Measurements from ENCODE around the gene AGBL5. TPM values are rescaled to one million over a fixed set of nuclear protein-coding genes. Genes with fewer than 3 reads are reported as not detected.

Gene AGBL5
- total RNA-seq, 1 experiment from 2014 or later = 55.4 TPM

DNA sequence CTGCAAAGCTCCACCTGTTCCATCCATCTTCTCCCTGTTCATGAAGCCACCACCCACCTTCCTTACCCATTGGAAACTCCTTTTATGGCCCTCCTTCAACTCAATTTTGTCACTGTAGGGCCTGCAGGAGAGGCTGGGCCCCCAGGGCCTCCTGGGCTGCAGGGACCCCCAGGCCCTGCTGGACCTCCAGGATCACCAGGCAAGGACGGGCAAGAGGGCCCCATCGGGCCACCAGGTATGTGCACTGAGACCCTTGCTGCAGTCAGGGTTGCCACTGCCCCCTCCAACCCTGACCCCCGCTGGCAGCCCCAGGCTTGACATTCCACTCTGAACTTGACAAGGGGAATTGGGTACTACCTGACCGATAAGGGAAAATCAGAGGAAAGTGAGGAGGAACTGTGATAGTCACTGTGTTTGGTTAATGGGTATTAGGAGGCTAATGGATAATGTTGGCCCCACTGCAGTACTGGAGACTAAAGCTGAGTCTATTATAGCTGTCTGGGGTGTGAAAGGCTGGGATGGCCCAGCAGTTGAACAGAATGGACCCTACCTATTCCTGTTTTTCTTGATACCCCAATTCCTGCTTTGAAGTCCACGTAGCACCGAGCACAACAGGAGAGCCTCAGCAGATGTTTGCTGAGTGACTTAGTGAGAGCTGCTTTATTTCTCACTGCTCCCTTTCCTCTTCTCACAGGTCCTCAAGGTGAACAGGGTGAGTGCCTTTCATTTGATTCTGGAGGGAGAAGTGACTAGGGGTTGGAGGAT lies 33.0 kb downstream of the AGBL5 start:
- Histone ChIP-seq H3K4ac (ENCODE audit: low read depth, low read length) (no peak overlapping the region), H3K4me1 (ENCODE audit: insufficient read depth, low read length) (no peaks in the 10 kb centered on the region), H3K4me2 (ENCODE audit: insufficient read depth, insufficient read length, low read length) (no peak overlapping the region), H2BK5ac (ENCODE audit: insufficient read length, low read length) (no peak overlapping the region), H4K8ac (replicated peaks; ENCODE audit: insufficient read length, low read depth, low read length) (no peak overlapping the region), H2AK5ac (ENCODE audit: insufficient read length, low read length) (no peak overlapping the region), H3K27ac (ENCODE audit: insufficient read length, low read depth, low read length) (no peak overlapping the region), H2BK15ac (ENCODE audit: low read depth, low read length) (no peak overlapping the region), H4K20me1 (ENCODE audit: control insufficient read depth, insufficient read depth, insufficient read length) (no peaks in the 10 kb centered on the region), H3K27me3 (ENCODE audit: insufficient read depth, low read length) (no peaks in the 10 kb centered on the region), H3K23ac (ENCODE audit: insufficient read length, low read depth, low read length) (no peak overlapping the region), H3K9ac (ENCODE audit: extremely low read depth, insufficient read length, low read length) (no peak overlapping the region), H2AFZ (ENCODE audit: low read length) (no peak overlapping the region), H3K79me2 (ENCODE audit: insufficient read depth, low read length) (no peaks in the 10 kb centered on the region), H3T11ph (ENCODE audit: low read length) (no peak overlapping the region), H4K91ac (ENCODE audit: insufficient read length, low read depth, low read length) (no peak overlapping the region), H4K5ac (ENCODE audit: insufficient read length, low read depth, low read length) (no peak overlapping the region), H2BK12ac (ENCODE audit: insufficient read length, low read depth, low read length) (no peak overlapping the region), H3K14ac (ENCODE audit: insufficient read depth, low read length) (no peak overlapping the region), H3K56ac (ENCODE audit: insufficient read length, low read depth, low read length) (no peak overlapping the region), H3K23me2 (ENCODE audit: insufficient read length, low read depth, low read length, poor library complexity, severe bottlenecking) (peaks cover 13% of the 10 kb centered on the region), H2BK120ac (ENCODE audit: low read depth, low read length, poor library complexity, severe bottlenecking) (no peak overlapping the region), H3K9me3 (ENCODE audit: control insufficient read depth, low read depth, low read length) (no peaks in the 10 kb centered on the region), H2BK20ac (ENCODE audit: low read depth, low read length, poor library complexity, severe bottlenecking) (no peak overlapping the region), H3K79me1 (ENCODE audit: insufficient read depth, low read depth, low read length, poor library complexity, severe bottlenecking) (no peaks in the 10 kb centered on the region), H3K18ac (ENCODE audit: insufficient read length, low read depth, low read length) (no peak overlapping the region)
- no CpG with 5 or more reads among the region's 6 CpGs for WGBS (ENCODE audit: extremely low coverage, insufficient read length, low lambda C conversion rate)
- no peaks in the 10 kb centered on the region for H3K9me3 Mint-ChIP-seq
- peaks cover 20% of the 10 kb centered on the region for H3K27me3 Mint-ChIP-seq (ENCODE audit: low read depth)
- TF ChIP-seq, protein P1, sequence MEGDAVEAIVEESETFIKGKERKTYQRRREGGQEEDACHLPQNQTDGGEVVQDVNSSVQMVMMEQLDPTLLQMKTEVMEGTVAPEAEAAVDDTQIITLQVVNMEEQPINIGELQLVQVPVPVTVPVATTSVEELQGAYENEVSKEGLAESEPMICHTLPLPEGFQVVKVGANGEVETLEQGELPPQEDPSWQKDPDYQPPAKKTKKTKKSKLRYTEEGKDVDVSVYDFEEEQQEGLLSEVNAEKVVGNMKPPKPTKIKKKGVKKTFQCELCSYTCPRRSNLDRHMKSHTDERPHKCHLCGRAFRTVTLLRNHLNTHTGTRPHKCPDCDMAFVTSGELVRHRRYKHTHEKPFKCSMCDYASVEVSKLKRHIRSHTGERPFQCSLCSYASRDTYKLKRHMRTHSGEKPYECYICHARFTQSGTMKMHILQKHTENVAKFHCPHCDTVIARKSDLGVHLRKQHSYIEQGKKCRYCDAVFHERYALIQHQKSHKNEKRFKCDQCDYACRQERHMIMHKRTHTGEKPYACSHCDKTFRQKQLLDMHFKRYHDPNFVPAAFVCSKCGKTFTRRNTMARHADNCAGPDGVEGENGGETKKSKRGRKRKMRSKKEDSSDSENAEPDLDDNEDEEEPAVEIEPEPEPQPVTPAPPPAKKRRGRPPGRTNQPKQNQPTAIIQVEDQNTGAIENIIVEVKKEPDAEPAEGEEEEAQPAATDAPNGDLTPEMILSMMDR (conservative IDR thresholded peaks at IDR 0.05) = no peak
- H3K4me1 Mint-ChIP-seq = peaks cover 21 to 39% of the 10 kb centered on the region in 2 experiments
- H3K27ac Mint-ChIP-seq = peak overlapping the region in 1 of 3 experiments; percentile 64; a peak in 1 of 7 replicates
- peak overlapping the region in 1 of 2 experiments; percentile 32; a peak in 2 of 5 replicates for H3K4me3 Mint-ChIP-seq
- no peak for DNase-seq
- H3K36me3 Mint-ChIP-seq (ENCODE audit: insufficient read depth in 1 of 3, low read depth in 3 of 3) = no peaks in the 10 kb centered on the region; a peak in 1 of 7 replicates
